Fibroblast of the conjunctiva (primary cell): Measurements from ENCODE around the gene TPPP2.

Experiments used
- DNase-seq: peaks from one replicate; pipeline ENCODE4 v3.0.0-alpha.2; 2010; ENCODE audit warnings: low read depth

TPPP2 gene

DNA sequence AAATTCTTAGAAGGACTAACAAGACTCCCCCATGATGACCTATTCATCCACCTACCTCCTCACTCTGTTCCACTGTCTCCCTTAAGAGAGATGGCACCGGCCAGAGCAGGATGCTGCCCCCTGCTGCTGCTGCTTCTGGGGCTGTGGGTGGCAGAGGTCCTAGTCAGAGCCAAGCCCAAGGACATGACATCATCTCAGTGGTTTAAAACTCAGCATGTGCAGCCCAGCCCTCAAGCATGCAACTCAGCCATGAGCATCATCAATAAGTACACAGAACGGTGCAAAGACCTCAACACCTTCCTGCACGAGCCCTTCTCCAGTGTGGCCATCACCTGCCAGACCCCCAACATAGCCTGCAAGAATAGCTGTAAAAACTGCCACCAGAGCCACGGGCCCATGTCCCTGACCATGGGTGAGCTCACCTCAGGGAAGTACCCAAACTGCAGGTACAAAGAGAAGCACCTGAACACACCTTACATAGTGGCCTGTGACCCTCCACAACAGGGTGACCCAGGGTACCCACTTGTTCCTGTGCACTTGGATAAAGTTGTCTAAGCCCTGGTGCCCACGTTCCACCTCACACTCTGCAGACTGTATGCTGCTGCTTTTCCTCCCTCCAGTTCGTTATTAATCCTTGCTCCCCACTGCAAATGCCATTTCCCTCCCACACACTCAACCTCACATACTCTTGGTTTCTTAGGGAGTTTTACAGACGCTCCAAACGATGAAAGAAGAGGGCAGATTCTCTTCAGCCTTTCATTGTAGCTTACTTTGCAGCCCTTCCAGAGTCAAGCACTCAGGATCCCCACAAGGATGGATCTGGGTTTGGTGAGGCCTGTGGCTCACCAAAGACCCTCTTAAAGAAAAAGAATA lies 28.0 kb downstream of the TPPP2 start, which contains the start of gene RNASE8:
Gene RNASE8 (plus strand): TSS at position 20 of the 873 bp plus-strand sequence. CDS start 71 bp downstream, at position 91.
- no peak for DNase-seq

DNA sequence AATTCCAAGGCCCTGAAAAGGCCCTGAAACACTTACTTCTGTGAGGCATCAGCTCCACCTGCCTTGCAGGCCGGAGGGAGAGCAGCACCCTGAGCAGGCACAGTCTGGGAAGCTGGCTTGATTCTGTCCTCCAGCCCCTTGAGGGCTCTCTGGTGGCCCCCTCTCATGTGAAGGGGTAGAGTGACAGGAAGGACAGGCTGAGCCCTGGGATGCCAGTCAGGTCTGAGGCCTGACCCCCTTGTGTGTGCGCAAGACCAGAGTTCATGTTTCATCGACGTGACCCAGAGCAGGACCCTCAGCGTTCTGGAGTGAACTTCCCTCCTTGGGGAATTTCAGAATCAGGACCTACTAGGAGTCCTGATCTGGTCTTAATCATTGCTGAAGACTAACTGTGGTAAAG lies 28.9 kb downstream of the TPPP2 start:
- DNase-seq = no peak

DNA sequence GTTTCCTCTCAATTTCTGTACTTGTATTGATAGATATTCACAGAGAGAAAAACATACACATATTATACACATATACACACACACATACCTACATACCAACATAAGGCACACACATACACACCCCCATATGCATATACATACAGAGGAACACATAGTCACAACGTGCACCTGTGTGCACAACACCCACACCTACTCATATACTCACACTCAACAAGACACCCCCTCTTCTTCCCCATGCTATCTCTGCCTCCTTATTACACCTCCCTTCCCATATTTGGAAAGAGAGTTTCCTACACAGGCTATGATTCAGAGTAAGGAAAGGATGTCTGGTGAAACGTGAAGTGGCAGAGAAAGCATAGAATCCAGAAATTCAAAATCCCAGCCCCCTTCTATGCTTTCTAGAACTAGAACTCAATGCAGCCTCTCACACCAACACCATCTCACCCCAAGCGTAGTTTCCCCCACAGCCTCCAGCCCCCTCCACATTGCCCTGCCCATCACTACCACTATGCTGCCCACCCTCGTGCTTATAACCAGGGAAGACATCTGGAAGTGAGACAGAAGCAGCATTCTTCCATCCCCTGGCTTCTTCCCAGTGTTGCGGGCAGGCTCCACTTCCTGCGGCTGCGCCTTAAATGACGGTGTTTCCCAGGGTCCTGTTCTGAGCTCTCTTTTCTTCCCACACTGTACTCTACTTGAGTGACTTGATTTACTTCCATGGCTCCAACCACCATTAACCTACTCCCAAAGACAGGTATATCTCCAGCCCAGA lies 30.0 kb downstream of the TPPP2 start:
- DNase-seq = no peak

DNA sequence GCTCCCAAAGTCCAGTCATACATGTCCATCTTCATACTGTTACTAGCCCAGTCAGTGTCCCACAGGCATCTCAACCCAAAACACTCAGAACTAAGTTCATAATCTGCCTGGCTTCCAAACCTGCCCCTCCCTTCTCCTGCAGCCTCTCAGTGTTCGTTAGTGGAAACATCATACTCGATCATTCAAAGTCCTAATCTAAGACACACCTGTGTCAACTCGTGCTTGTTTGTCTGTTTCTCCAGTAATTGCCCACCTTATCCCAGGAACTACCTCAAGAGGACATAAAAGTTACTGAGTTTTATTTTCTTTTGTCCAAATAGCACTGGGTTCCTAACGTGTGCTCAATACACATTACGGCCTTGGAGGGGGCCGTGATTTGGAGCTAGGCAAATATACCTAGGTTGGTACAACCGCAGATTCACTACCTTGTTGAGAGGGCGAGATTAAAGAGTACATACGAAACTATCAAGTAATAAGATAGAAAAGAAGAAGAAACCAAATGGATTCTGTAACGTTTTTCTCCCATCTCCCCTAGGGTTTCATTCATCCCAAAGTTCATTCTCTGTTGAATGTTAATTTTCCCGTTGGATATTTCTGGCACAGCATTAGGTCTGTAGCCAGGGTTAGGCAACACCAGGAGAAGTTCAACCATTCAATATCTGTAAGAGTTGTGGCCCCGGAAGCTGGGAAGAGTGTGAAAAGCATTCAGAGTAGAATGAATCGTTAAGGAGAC lies 30.8 kb downstream of the TPPP2 start:
- no peak for DNase-seq

DNA sequence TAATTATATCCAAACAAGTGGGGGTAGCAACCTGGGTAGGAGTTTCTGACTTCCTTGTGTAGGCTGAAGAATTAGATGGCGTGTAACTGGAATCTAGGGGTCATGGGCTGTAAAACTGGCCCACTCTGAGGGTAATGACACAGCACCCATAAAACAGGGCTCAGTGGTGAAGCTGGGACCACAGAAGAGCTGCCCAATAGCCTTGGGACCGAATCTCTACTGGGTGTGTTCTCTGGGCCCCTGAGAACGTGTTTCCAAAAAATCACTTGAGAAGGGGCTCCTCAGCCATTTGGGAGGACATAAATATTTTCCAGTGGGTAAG lies 31.3 kb downstream of the TPPP2 start:
- DNase-seq = no peak

DNA sequence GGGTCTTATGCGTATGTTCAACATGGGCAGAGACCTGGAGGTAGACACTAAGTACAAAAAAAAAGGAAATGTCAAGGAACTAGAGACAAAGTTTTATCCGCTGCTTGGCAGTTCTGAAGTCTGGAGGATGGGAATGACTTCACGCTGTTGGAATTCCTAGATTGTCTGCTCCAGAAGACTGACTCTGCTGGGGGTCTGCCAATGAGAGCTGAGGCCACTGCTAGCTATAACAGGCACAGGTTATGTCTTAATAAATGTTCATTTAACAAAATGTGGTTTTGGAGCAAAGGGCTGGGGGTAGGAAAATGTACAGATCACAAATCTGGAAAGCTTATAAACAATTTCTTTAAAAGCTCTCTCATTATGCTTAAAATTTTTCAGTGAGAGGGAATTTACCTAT lies 33.5 kb downstream of the TPPP2 start:
- DNase-seq = no peak

DNA sequence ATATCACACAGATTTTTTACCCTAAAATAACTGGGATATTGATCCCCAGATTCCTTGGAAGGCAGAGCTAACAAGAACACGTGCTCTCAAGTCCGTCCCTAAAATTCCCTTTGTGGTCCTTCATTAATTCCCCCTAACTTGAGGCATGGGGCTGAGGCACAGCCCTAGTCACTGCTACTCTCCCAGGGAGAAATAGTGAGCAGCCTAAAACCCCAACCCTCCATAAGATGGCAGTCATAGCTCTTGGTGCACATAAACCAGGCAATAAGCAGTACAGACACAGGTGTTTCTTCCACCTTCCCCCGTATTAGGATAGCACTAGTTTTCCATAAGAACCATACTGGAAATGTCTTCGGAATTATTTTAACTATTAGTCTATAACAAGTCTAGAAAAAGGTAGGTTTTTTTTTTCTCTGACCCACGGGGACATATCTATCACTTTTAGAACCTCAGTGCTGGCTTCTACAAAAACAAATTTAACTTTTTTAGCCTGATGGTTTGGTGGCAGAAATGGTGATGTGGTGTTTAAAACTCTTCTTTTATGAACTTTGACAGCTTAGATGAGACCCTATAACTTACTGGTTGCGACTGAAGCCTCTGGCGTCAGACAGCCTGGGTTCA lies 37.0 kb downstream of the TPPP2 start:
- no peak for DNase-seq

DNA sequence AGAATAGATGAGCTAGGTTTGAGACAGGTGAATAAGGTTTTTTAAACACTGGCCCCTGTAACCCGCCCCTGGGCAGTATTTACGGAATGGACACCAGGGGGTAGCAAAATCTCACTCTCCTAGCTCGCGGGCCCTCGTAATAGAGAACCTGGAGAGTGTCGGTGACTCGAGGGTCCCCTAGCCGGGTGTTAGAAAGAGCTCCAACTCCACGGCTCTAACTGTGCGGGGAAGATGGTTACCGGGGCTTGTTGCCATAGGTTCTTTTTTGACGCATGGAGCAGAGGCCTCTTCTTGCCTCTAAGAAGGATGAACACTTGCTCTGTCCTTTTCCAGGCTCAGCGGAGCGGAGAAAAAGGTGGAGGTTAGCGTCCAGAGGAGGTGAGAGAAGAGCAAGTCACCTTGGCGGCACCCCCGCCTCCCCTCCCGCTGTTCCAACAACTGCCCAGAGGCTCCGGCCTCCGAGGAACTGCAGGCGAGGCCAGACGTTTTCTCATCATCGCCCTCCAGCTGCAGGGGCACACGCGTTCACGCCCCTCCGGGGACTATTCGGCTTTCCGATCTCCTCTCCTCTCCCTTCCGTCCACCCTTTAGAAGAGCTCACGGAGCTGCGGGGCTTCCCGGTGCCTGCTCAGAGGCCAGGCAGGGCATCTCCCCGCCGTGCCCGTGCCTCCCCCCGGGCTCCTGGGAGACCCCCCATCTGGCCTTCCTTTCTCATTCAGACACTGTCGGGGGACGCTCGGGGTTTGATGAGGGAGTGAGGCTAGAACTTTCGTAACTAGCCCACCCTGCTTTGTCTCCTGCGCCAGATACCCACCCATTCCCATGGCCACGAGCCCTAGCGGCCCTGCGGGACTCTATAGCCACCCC lies 38.7 kb downstream of the TPPP2 start:
- no peak for DNase-seq

DNA sequence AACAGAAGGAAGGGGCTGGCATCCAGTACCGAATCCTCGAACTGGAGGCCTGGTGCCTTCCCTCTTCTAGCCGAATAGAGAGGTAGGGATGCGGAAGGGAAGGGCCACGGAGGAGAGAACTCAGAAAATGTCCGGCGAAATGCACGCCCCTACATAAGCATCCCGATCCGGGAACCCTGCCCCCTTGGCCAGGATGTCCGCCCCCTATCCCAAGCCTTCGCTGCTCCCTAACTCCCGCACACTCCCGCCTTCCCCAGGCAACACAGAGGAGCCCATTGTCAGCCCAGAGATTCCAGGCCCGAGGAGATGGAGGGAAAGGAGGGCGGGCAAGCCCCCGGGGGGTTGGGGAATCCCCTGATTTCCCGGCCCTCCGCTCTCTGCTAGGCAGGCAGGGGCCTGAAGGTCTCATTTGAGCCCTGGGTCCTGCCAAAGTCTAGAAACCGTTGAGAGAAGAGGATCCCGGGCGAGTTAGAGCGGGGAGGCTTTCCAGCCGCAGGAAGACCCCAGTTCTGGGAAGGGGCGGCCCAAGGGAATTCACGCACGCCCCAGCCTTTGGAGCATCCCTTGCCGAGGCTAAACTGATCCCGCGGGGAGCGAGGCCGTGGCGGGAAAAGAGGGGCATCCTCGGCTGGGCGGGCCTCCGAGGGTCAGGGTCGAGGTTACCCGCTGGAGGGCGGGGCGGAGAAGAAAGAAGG lies 39.5 kb downstream of the TPPP2 start:
- DNase-seq = no peak

DNA sequence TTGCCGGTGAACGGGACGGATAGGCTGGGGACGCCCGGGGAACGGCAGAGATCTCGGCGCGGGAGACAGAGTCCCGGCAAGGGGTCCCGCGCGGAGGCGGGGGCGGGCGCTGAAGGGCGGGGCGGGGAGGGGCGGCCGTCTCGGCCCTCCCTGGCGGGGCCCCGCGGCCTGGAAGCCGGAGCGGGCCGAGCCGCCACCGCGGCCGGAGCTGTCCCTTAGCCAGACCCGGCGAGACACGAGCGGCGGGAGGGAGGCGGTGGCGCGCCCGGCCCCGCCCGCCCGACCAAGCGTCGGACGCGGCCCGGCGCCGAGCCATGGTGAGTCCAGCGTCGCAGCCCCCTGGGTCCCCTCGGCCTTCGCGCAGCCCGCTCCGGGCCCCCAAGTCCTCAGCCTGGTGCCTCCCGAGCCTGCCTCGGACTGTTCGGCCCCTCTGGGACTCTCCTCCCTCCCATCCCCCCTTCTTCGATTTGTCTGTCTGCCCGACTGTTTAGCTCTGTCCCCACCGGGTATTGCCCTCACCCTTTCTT lies 40.1 kb downstream of the TPPP2 start, which contains the start of gene ARHGEF40:
Gene ARHGEF40 (plus strand): TSS at position 222 of the 527 bp plus-strand sequence. CDS start 93 bp downstream, at position 315.
- DNase-seq = no peak

DNA sequence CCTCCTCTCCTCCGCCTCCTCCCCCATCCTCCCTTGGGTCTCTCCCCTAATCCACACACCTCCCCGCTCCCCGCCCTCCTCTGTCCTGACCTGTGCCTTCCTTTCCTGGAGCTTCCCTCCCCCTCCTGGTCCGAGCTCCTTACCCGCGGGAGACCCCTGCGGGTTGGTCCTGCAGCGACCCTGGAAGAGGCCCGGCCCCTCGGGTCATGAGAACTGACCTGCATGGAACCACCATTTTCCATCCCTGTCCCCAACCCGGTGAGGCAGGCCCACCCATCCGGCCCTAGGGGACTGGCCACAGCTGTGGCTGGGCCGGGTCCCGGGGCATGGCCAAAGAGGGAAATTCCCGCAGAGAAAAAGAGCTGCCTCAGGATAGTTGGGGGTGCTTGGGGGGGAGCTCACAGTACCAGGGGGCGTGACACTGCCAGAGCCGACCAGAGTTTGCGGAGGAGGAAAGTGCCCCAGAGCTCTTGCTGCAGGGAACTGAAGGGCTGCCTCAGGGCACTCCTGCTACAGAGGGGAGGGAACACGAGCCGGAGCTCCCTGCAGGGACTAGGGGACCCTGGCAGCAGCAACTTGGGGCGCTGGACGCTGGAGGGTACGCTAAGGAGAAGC lies 40.7 kb downstream of the TPPP2 start:
- DNase-seq = no peak

DNA sequence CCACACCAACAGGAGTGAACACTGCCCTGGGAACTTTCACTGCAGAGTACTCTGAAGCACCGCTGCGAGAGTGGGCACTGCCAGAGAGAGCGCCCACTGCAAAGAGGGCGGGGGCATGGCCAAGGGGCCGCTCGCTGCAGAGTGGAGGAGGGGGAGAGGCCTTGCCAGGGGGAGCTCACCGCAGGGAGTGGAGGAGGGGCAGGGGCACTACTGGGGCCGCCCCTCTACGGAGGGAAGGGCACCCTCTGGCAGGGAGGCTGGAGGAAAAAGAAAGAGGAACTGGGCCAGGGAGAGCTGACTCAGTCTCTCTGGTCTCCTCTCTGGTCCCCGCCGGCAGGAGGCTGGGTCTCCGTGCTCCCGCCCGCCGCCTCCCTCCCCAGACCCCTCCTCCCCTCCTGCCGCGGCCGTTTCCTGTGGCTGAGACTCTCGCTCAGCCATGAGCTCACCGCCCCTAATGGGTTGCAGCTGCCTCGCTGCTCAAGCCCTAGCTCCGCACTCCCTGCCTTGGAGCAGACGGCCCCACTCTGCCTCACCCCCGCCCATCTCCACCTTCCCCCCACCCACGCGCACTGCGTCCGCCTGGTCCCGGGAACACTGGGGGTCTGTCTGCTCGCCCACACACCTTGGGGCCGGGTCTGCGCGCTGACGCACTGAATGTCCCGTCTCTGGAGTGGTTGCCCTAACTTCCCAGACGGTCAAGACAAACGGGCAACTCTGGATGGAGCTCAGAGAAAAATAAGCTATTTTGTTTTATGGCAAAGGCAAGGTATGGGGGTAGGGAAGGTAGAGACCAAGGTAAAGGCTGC lies 41.4 kb downstream of the TPPP2 start:
- DNase-seq = peak; percentile 94

DNA sequence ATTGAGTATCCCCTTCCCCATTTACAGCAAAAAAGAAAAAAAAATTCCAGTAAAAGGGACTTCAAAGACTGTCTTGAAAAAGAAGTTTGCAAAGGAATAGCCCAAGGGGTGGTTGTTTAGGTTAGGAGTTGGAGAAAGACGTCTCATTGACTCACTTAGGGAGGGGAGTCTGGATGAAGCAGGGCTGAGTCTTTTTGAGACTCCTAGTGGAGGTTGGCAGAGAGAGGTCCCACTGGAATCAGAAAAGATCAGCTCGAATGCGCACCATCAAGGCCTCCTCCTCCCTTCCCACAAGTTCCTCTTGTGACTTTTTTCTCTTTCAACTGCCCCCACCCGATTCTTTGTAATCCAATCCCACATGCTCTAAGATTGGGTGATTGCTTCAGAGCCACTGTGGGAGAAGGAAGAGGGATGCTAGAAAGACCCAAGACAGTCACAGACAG lies 42.0 kb downstream of the TPPP2 start:
- DNase-seq = peak; percentile 88

DNA sequence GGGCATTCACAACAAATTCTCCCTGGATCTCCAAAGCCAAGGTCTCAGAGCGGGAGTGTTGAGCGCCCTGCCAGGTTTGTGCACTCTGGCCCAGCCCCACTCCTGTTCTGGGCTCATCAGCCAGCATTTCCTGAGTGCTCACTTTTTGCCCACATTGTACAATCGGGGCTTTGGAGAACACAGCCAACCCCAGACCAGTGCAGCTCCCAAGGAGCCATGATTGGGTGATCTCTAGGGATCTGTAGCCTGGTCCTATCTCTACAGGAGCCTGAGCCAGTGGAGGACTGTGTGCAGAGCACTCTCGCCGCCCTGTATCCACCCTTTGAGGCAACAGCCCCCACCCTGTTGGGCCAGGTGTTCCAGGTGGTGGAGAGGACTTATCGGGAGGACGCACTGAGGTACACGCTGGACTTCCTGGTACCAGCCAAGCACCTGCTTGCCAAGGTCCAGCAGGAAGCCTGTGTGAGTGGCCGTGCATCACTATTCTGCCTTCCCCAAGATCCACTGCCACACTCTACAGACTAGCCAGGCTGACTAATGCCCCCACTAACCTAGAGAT lies 42.8 kb downstream of the TPPP2 start:
- DNase-seq = no peak

DNA sequence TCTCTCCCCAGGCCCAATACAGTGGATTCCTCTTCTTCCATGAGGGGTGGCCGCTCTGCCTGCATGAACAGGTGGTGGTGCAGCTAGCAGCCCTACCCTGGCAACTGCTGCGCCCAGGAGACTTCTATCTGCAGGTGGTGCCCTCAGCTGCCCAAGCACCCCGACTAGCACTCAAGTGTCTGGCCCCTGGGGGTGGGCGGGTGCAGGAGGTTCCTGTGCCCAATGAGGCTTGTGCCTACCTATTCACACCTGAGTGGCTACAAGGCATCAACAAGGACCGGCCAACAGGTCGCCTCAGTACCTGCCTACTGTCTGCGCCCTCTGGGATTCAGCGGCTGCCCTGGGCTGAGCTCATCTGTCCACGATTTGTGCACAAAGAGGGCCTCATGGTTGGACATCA lies 43.9 kb downstream of the TPPP2 start:
- no peak for DNase-seq

DNA sequence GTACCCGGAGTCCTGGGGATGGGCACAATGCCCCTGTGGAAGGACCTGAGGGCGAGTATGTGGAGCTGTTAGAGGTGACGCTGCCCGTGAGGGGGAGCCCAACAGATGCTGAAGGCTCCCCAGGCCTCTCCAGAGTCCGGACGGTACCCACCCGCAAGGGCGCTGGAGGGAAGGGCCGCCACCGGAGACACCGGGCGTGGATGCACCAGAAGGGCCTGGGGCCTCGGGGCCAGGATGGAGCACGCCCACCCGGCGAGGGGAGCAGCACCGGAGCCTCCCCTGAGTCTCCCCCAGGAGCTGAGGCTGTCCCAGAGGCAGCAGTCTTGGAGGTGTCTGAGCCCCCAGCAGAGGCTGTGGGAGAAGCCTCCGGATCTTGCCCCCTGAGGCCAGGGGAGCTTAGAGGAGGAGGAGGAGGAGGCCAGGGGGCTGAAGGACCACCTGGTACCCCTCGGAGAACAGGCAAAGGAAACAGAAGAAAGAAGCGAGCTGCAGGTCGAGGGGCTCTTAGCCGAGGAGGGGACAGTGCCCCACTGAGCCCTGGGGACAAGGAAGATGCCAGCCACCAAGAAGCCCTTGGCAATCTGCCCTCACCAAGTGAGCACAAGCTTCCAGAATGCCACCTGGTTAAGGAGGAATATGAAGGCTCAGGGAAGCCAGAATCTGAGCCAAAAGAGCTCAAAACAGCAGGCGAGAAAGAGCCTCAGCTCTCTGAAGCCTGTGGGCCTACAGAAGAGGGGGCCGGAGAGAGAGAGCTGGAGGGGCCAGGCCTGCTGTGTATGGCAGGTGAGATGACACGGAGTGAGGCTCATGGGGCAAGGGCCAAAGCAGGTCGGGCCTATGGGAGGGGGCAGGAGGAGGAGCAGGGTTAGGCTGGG lies 44.6 kb downstream of the TPPP2 start:
- DNase-seq = no peak

DNA sequence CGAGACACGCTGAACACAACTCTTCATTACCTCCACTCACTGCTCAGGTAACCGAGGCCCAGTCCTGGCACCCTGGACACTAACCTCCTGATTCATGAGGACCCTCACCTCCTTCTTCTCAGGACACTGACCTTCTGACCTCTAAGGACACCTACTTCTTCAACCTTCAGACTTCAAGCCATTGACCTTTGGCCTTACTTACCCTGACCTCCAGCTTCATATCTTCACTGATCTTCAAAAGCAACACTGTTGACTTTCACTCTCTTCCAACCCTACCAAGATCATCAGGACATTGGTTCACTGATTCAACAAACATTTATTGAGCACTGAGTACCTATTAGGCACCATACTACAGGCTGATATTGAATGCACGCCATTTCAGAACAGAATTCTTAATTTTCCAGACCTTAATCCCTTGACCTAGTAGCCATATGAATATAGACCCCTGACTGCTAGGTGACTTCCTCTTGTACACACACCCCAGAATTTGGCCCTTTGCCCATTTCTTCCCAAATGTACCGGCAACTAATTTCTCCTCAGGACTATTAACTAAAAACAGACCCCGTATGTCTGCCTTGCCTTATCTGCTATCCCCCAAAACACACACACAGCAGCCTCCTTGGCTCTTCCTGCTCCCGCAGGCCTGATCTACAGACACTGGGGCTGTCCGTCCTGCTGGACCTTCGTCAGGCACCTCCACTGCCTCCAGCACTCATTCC lies 45.9 kb downstream of the TPPP2 start:
- no peak for DNase-seq
